ENCODE data around the gene HNRNPH3.

HNRNPH3 gene, protein sequence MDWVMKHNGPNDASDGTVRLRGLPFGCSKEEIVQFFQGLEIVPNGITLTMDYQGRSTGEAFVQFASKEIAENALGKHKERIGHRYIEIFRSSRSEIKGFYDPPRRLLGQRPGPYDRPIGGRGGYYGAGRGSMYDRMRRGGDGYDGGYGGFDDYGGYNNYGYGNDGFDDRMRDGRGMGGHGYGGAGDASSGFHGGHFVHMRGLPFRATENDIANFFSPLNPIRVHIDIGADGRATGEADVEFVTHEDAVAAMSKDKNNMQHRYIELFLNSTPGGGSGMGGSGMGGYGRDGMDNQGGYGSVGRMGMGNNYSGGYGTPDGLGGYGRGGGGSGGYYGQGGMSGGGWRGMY

GRCh38 chr10:68331455-68332258 lies at the start of gene HNRNPH3:
Gene HNRNPH3, plus strand, starts transcription at chr10:68332064. Its CDS starts 5,158 bp downstream, at chr10:68337222.
- TF ChIP-seq GATA3 (IDR thresholded peaks at IDR 0.05; ENCODE audit: low read depth, low read length) (no peak), GATA2 (IDR thresholded peaks at IDR 0.05; ENCODE audit: low read depth, low read length) (no peak)

DNA sequence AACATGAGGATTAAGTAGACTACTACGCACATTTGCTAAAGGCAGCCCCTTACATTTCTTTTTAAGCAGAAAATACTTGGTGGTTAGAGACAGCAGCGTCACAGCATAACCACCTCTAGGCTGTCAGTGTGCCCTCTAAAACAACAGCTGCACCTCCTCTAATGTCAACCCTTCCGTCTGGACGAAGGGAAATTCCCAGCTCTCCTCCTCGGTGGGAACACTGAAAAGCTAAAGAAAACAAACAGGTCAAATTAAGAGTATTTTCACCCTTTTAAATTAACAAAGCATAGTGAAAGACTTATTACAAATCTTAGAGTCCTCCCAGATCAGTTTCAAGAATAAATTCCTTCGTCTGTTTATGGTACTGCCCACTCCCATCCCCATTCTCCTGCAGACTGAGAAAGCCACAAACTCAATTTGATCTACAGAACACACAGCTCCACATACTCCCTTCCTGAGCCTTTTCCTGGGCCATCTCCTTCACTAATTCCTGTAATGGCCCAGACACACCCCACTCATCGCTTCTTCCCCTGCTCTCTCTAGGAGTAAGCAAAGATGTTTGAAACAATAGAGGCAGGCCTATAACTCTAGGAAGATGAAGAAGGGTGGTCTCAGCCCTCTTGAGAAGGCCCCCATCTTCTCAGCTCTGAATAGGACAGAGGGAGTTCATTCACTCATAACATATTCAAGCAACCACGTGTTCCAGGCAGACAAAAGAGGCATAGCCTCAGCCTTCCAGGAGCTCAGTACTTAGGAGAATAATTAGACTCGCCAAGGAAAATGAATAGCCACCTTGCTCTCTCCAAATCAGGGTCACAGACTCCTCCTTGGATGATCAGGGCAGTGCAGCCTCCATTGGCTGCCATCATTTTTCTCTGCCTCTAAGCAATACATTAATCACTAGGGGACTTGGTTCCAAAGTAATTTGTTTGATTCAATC lies 47.5 kb upstream of the HNRNPH3 start:
- TF ChIP-seq GATA3 (IDR thresholded peaks at IDR 0.05; ENCODE audit: low read depth, low read length) (no peak), GATA2 (IDR thresholded peaks at IDR 0.05; ENCODE audit: low read depth, low read length) (no peak)

- TF ChIP-seq GATA2 (IDR thresholded peaks at IDR 0.05; ENCODE audit: low read depth, low read length) (no peak), GATA3 (IDR thresholded peaks at IDR 0.05; ENCODE audit: low read depth, low read length) (no peak)
Measured at GRCh38 chr10:68288717-68289116, 43.1 kb upstream of the HNRNPH3 start.

- TF ChIP-seq GATA3 (IDR thresholded peaks at IDR 0.05; ENCODE audit: low read depth, low read length): no peak
Measured at GRCh38 chr10:68290736-68291135, 41.1 kb upstream of the HNRNPH3 start.

- no peak for TF ChIP-seq GATA2 (IDR thresholded peaks at IDR 0.05; ENCODE audit: low read depth, low read length)
- no peak for TF ChIP-seq GATA3 (IDR thresholded peaks at IDR 0.05; ENCODE audit: low read depth, low read length)
Measured at GRCh38 chr10:68296843-68297663, 34.8 kb upstream of the HNRNPH3 start.

DNA sequence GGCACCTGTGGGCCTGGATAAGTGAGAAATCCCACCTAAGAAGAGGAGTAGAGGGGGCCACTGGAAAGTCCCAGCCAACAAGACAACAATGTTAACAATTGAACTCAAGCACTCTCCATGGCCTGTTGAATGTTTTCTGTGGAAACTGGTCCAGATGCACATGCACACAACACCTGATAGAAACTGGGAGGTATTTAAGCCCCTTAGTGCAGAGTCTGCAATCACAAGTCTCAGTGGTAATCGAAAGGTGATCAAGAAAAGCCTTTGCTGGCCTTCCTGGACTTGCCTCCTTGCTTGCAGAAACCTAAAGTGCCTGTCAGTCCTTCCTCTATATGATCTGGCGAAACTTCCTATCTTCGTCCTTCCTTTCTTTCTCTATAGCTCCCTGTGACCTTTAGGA lies 30.6 kb upstream of the HNRNPH3 start:
- TF ChIP-seq GATA2 (IDR thresholded peaks at IDR 0.05; ENCODE audit: low read depth, low read length) (no peak), GATA3 (IDR thresholded peaks at IDR 0.05; ENCODE audit: low read depth, low read length) (no peak)

GRCh38 chr10:68301790-68302502 lies 29.9 kb upstream of the HNRNPH3 start:
- TF ChIP-seq GATA2 (IDR thresholded peaks at IDR 0.05; ENCODE audit: low read depth, low read length) (no peak), GATA3 (IDR thresholded peaks at IDR 0.05; ENCODE audit: low read depth, low read length) (no peak)

DNA sequence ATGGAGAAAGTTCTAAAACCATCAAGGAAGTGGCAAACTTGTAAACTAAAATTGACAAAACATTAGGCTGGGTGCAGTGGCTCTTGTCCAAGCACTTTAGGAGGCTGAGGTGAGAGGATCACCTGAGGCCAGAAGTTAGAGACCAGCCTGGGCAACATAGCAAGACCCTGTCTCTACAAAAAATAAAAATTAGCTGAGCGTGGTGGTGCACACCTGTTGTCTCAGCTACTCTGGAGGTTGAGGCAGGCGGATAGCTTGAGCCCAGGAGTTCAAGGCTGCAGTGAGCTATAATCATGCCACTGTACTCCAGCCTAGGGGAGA lies 29.4 kb upstream of the HNRNPH3 start:
- no peak for TF ChIP-seq GATA3 (IDR thresholded peaks at IDR 0.05; ENCODE audit: low read depth, low read length)
- TF ChIP-seq GATA2 (IDR thresholded peaks at IDR 0.05; ENCODE audit: low read depth, low read length): no peak

- TF ChIP-seq GATA3 (IDR thresholded peaks at IDR 0.05; ENCODE audit: low read depth, low read length): no peak
- TF ChIP-seq GATA2 (IDR thresholded peaks at IDR 0.05; ENCODE audit: low read depth, low read length): no peak
Measured at GRCh38 chr10:68302871-68303270, 29.0 kb upstream of the HNRNPH3 start.

GRCh38 chr10:68303849-68304412 lies 27.9 kb upstream of the HNRNPH3 start:
- TF ChIP-seq GATA3 (IDR thresholded peaks at IDR 0.05; ENCODE audit: low read depth, low read length) (no peak), GATA2 (IDR thresholded peaks at IDR 0.05; ENCODE audit: low read depth, low read length) (no peak)

- TF ChIP-seq GATA3 (IDR thresholded peaks at IDR 0.05; ENCODE audit: low read depth, low read length) (no peak), GATA2 (IDR thresholded peaks at IDR 0.05; ENCODE audit: low read depth, low read length) (no peak)
Measured at GRCh38 chr10:68305854-68306253, 26.0 kb upstream of the HNRNPH3 start.

- TF ChIP-seq GATA2 (IDR thresholded peaks at IDR 0.05; ENCODE audit: low read depth, low read length) (no peak), GATA3 (IDR thresholded peaks at IDR 0.05; ENCODE audit: low read depth, low read length) (no peak)
Measured at GRCh38 chr10:68310531-68310930, 21.3 kb upstream of the HNRNPH3 start.
